Fibroblast of upper back skin (primary cell): ENCODE measurements around the gene WWOX.

Experiments used
- DNase-seq: peaks from one replicate; pipeline ENCODE4 v3.0.0-alpha.2; 2013

The WWOX gene

DNA sequence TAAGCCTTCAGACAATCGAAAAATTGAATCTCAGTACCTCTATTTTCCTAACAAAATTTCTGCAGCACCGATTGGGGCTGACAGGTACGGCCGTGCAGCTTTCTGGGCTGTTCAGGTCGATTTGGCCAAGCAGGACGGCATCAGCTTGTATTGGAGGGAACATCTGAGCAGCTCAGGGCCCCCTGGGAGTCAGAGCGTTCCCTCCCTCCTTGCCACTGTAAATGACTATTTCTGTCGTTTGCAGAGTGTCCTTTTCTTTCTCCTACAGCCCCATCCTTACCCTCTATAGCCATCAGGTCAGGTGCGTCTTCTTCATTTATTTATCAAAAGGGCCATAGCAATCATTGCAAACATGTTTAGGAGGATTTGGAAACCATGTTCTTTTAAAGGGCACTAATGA, 731.1 kb downstream of the WWOX start:
- no peak for DNase-seq

GRCh38 chr16:78832100-78832499, 732.6 kb downstream of the WWOX start:
- DNase-seq: no peak

- no peak for DNase-seq
These were observed 737.5 kb downstream of the WWOX start for GRCh38 chr16:78836802-78837491.

DNA sequence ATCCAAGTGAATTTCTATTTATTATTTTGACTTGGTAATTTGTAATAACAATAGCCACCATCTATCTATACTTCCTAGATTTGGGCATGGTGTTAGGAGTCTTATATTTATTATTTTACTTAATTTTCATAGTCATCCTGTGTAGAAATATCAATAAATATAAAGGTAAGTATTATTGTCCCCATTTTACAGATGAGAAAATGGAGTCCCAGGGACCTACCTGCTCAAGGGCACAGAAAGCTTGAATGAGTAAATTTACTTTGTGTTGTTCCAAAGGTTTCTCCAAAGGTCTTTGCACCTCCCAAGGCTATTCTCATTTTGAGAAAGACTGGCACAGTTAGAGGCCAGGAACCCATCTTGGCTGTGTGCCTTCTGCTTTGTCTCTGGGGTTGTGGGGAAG, 738.3 kb downstream of the WWOX start:
- DNase-seq: no peak

GRCh38 chr16:78838276-78838675, 738.8 kb downstream of the WWOX start:
- DNase-seq: no peak

DNA sequence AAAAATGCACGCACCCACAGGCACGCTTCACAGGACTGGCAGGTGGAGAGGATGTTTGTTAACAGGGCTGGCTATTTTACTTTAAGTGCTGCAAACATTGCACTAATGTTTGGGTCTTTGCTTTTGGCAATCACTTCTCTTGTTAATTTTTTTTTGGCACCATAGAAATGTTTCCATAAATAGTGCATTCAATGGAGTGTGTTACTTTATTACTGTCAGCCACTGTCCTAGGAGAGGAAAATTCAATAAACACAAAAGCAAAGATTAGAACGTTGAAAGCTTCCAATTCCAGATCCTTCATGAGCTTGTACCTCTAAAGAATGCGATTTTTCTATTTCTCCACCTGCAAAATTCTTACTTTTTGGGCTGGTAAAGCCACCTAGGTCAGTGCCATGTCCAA, 743.5 kb downstream of the WWOX start:
- DNase-seq: no peak

GRCh38 chr16:78843978-78844377, 744.5 kb downstream of the WWOX start:
- DNase-seq: no peak

DNA sequence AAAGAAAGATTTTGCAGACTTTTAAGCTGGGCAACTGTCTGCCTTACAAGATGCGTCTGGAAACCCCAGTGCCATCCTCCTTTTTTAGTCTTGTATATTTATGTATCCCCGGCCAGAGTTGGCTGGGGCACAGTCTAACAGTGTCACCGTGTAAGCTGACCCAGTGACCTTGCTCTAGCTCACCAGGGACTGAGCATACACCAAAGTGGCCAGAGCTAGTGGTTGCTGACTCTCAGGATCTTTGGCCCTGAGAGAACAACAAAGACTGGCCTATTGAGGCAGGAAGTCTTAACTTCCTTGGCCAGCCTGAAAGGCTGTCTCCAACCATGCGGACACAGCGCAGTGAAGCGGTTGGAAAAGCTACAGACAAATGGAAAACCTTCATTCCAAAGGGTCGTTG, 745.2 kb downstream of the WWOX start:
- DNase-seq: no peak

DNA sequence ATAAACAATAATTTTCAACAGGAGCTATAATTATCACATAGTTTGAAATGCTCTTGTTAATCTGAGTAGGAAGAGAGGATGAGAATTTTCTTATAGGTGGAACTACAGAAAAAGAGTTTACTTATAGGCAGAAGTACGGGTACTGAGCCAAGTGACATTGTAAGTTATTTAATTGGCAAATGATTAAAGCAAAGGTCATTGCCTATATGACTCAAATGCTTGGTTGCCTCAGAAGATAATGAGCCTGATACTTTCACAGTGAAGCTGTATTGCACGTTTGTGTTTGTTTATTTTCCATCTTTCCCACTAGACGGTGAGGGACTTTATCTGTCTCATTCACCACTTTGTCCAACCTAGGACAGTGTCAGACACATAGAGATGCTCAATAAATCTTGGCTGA, 751.8 kb downstream of the WWOX start:
- DNase-seq: no peak

DNA sequence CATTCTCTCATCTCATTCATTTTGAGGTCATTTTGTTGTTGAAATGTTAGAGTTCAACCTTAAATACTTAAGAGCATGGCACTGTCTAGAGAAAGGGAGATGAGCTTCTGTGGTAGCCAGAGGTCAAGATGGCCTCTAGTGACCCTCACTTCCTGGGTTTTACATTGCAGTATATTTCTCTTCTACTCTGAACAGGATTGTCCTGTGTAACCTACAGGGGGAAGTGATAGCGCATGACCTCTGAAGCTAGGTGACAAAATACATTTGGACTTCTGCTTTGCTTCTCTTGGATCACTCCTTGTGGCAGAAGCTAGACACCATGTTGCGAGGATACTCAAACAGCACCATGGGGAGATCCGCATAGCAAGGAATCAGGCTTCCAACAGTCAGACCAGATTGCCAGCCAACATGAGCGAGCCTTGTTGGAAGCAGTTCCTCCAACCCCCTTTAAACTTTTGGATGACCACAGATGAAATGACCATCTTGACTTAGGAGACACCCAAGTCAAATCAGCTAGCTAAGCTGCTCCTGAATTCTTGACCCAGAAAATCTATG, 752.7 kb downstream of the WWOX start:
- no peak for DNase-seq

DNA sequence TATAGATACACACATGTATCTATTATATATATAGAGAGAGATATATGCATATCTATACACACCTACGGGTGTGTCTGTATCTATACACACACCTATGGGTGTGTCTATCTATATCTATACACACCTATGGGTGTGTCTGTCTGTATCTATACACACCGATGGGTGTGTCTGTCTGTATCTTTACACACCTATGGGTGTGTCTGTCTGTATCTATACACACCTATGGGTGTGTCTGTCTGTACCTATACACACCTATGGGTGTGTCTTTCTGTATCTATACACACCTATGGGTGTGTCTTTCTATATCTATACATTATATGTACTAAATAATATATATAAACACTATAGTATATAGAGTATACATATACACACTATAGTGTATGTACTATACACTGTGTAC, 762.6 kb downstream of the WWOX start:
- no peak for DNase-seq

GRCh38 chr16:78866521-78866920, 767.1 kb downstream of the WWOX start:
- no peak for DNase-seq

- DNase-seq: no peak
These were observed 770.0 kb downstream of the WWOX start for GRCh38 chr16:78869492-78869891.

DNA sequence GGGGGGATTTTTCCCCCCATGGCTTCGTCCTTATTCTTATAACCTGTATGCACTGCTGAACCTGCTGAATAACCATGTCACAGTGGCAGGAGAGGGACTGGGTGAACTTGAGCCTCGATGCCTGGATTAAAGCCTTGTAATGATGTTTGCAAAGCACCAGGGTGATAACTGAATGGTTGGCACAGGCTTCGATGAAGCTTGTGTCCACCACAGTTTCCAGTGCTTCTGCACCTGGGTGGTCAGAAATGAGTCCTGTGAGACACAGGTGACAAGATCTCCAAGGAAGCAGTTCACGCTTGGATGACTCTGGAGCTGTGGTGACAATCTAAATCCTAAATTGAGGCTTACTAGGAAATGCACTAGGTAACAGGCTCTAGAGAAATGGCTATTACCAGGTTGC, 771.8 kb downstream of the WWOX start:
- no peak for DNase-seq

GRCh38 chr16:78876671-78877070, 777.2 kb downstream of the WWOX start:
- no peak for DNase-seq

GRCh38 chr16:78877114-78877655, 777.7 kb downstream of the WWOX start:
- DNase-seq: no peak

GRCh38 chr16:78878570-78878969, 779.1 kb downstream of the WWOX start:
- no peak for DNase-seq

DNA sequence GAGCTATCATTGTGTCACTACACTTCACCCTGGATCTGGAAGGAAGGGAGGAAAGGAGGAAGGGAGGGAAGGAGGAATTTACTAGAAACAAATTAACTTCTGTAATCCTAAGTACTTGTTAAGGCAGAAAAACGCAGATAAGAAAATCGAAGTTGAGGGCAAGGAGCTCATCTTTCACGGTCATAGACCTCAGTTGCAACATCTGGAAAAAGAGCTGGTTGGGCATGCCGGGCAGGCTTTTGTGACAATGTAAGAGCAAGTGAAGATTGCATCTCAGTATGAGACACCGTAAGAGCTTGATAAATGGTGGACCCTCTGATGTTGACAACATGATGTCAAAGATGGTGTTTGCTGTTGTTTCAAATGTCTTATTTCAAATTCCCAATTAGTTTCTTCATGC, 779.6 kb downstream of the WWOX start:
- no peak for DNase-seq

GRCh38 chr16:78882150-78882549, 782.7 kb downstream of the WWOX start:
- no peak for DNase-seq

DNA sequence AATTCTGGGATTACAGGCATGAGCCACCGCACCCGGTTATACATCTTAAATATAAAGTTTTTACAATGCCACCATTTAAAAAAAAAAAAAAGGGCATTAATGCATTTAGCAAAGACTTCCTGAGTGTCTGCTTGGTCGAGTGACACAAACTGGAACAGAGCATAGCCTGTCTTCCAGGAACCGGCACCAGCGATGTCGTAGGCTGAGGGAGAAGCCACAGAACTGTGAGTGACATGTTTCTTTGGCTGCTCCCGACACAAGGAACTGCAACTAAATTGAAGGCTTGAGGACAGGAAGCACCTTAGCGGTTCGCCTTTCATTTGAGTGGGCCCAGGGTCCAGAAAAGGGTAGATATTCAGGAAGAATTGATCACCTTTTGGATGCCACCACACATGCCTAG, 783.3 kb downstream of the WWOX start:
- DNase-seq: no peak

DNA sequence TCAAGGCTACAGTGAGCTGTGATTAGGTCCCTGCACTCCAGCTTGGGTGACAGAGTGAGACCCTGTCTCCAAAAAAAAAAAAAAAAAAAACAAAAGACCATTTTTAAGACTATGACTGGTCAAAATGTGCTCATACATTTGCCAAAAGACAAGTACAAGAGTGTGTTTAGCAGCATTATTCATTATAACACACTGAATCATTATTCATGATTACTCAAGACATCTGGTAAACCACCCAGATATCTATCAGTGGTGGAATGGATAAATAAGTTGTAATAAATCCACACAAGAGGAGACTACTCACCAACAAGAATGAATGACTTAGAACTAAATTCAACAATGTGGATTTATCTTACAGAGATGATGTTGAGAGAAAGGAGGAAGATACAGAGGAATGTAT, 784.8 kb downstream of the WWOX start:
- DNase-seq: no peak

GRCh38 chr16:78889346-78889745, 789.9 kb downstream of the WWOX start:
- no peak for DNase-seq

DNA sequence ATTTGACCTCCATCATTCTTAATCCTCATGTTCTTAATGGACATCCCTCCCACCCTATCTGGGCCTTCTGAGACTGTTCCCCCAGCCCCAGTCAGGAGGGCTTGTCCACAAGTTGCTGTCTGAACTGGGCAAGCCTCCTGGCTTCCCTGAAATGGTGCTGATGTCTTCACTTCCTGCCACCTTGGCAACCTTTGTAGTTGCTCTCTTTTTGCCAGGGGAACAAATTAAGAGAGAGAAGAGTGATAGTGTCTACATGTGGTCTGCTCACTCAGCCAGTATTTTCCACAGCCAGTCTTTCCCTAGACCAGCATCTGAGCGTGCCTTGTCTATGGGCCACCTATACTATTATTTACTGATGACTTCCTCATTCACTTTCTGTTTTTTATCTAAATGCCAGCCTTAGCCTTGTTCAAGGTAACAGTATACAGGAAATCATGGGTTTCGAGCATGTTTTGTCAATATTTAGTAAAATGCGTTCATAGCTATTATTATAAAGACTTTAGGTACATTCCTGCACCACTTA, 791.0 kb downstream of the WWOX start:
- DNase-seq: no peak

DNA sequence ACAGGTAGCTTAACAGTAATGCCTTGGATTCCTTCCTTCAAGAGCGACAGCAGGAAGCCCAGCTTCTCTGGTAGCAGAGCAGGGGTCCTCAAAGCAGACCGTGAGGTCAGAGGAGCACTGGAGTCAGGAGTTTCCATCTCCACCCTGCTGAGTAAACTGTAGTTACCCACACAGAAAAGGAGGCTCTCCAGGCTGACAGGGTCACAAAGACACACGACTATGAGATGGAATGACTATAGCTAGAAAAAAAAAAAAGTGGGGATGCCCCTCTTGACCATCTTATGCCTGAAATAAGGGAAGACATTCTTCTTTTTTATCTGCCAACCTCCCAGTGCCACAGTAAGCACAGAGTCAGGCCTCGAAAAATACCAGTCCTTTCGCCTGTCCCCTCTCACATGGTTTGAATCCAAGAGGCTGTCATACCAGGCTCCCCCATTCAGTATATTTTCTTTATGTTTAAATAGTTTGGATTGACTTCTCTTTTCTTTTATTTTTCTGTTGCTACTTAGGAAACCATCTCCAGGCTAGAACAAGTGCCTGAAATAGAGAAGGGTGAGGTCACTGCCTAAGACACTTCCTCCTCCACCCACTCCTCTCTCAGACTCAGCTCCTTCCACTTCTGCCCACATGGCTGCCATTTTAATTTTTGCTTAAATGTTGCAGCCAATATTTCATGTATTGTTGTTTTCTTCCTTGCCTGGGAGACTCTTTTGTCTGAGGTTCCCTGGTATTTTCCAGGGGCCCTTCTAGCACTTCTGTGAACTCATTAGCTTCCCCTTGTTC, 793.7 kb downstream of the WWOX start:
- DNase-seq: no peak
